GM23338 (cell line): ENCODE data around the gene ARHGAP10.

ENCODE experiments used
- TF ChIP-seq, protein P1 (sequence below), 2 experiments: fragments of 200-600 bp in 1 of 2; sonication (generic) in 1 of 2; conservative IDR thresholded peaks; 2 replicates each; pipeline versions ENCODE4 v1.5.1 to v1.6.1; 2016 to 2017; ENCODE audit warnings: antibody characterized with exemption in 2 of 2, low read depth in 2 of 2, mild to moderate bottlenecking in 2 of 2, moderate library complexity in 1 of 2
- TF ChIP-seq, protein P2 (sequence below): IDR thresholded peaks from one replicate; pipeline ENCODE4 v1.6.1; 2018; ENCODE audit warnings: antibody characterized with exemption; ENCODE audit not compliant: unreplicated experiment

GRCh38 chr4:148071009-148071408 lies 339.1 kb downstream of the ARHGAP10 start:
- TF ChIP-seq, protein P1, sequence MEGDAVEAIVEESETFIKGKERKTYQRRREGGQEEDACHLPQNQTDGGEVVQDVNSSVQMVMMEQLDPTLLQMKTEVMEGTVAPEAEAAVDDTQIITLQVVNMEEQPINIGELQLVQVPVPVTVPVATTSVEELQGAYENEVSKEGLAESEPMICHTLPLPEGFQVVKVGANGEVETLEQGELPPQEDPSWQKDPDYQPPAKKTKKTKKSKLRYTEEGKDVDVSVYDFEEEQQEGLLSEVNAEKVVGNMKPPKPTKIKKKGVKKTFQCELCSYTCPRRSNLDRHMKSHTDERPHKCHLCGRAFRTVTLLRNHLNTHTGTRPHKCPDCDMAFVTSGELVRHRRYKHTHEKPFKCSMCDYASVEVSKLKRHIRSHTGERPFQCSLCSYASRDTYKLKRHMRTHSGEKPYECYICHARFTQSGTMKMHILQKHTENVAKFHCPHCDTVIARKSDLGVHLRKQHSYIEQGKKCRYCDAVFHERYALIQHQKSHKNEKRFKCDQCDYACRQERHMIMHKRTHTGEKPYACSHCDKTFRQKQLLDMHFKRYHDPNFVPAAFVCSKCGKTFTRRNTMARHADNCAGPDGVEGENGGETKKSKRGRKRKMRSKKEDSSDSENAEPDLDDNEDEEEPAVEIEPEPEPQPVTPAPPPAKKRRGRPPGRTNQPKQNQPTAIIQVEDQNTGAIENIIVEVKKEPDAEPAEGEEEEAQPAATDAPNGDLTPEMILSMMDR (conservative IDR thresholded peaks at IDR 0.05; ENCODE audit: low read depth in 2 of 2), result no peak
- TF ChIP-seq, protein P2, sequence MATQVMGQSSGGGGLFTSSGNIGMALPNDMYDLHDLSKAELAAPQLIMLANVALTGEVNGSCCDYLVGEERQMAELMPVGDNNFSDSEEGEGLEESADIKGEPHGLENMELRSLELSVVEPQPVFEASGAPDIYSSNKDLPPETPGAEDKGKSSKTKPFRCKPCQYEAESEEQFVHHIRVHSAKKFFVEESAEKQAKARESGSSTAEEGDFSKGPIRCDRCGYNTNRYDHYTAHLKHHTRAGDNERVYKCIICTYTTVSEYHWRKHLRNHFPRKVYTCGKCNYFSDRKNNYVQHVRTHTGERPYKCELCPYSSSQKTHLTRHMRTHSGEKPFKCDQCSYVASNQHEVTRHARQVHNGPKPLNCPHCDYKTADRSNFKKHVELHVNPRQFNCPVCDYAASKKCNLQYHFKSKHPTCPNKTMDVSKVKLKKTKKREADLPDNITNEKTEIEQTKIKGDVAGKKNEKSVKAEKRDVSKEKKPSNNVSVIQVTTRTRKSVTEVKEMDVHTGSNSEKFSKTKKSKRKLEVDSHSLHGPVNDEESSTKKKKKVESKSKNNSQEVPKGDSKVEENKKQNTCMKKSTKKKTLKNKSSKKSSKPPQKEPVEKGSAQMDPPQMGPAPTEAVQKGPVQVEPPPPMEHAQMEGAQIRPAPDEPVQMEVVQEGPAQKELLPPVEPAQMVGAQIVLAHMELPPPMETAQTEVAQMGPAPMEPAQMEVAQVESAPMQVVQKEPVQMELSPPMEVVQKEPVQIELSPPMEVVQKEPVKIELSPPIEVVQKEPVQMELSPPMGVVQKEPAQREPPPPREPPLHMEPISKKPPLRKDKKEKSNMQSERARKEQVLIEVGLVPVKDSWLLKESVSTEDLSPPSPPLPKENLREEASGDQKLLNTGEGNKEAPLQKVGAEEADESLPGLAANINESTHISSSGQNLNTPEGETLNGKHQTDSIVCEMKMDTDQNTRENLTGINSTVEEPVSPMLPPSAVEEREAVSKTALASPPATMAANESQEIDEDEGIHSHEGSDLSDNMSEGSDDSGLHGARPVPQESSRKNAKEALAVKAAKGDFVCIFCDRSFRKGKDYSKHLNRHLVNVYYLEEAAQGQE, result no peak
